ENCODE results near the gene MYO1E. TPM values are rescaled to one million over a fixed set of nuclear protein-coding genes. Genes with fewer than 3 reads are reported as not detected.

Gene MYO1E
- total RNA-seq, 4 donors from 2014 or later, result 49.7 to 76.1 (median 65.6) TPM

- 89 to 99% methylated on average over 4 of the region's 4 CpGs for WGBS, 2 donors (ENCODE audit: low coverage in 1 of 2)
- Histone ChIP-seq H3K4me1 (peaks cover 0 to 3% (median 0%) of the 10 kb centered on the region in 3 donors), H3K27ac (no peak overlapping the region), H3K36me3 (peaks cover 0 to 77% of the 10 kb centered on the region in 2 donors), H3K4me3 (no peak overlapping the region), H3K9me3 (peaks cover 0 to 23% (median 0%) of the 10 kb centered on the region in 3 donors), H3K27me3 (no peaks in the 10 kb centered on the region)
- TF ChIP-seq EP300 (IDR thresholded peaks at IDR 0.05), result no peak
- TF ChIP-seq POLR2AphosphoS5 (IDR thresholded peaks at IDR 0.05), result no peak
- no peak for TF ChIP-seq POLR2A (IDR thresholded peaks at IDR 0.05)
- no peak for TF ChIP-seq CTCF (IDR thresholded peaks at IDR 0.05)
- ATAC-seq, result no peak
These were observed 186.2 kb downstream of the MYO1E start for GRCh38 chr15:59186501-59186900.

GRCh38 chr15:59185725-59186124 is 186.9 kb downstream of the MYO1E start:
- Histone ChIP-seq H3K4me1 (no peaks in the 10 kb centered on the region), H3K27me3 (no peaks in the 10 kb centered on the region), H3K9me3 (peaks cover 0 to 25% (median 0%) of the 10 kb centered on the region in 3 donors), H3K4me3 (no peak overlapping the region), H3K36me3 (peaks cover 0 to 80% of the 10 kb centered on the region in 2 donors), H3K27ac (no peak overlapping the region)
- no peak for ATAC-seq
- TF ChIP-seq EP300 (IDR thresholded peaks at IDR 0.05) (no peak), POLR2AphosphoS5 (IDR thresholded peaks at IDR 0.05) (no peak), CTCF (IDR thresholded peaks at IDR 0.05) (no peak), POLR2A (IDR thresholded peaks at IDR 0.05) (no peak)
- WGBS, 2 donors (ENCODE audit: low coverage in 1 of 2), result 56 to 91% methylated on average over 2 of the region's 2 CpGs

- no peaks in the 10 kb centered on the region for H3K27me3 ChIP-seq
- H3K27ac ChIP-seq, result no peak overlapping the region
- peaks cover 0 to 18% (median 0%) of the 10 kb centered on the region in 3 donors for H3K9me3 ChIP-seq
- H3K36me3 ChIP-seq, result peaks cover 0 to 88% of the 10 kb centered on the region in 2 donors
- no peak overlapping the region for H3K4me3 ChIP-seq
- TF ChIP-seq POLR2A (IDR thresholded peaks at IDR 0.05) (no peak), CTCF (IDR thresholded peaks at IDR 0.05) (no peak), EP300 (IDR thresholded peaks at IDR 0.05) (no peak), POLR2AphosphoS5 (IDR thresholded peaks at IDR 0.05) (no peak)
- WGBS, 2 donors (ENCODE audit: low coverage in 1 of 2), result 77% methylated on average over 5 of the region's 5 CpGs; no CpG with 5 or more reads in 1 of the 2 donors
- ATAC-seq, result no peak
- H3K4me1 ChIP-seq, result no peaks in the 10 kb centered on the region
These were observed 191.6 kb downstream of the MYO1E start for GRCh38 chr15:59180945-59181600.

- Histone ChIP-seq H3K36me3 (peaks cover 0 to 85% of the 10 kb centered on the region in 2 donors), H3K9me3 (peaks cover 0 to 18% (median 0%) of the 10 kb centered on the region in 3 donors), H3K4me3 (no peak overlapping the region), H3K27me3 (no peaks in the 10 kb centered on the region), H3K27ac (no peak overlapping the region), H3K4me1 (peaks cover 0 to 6% (median 0%) of the 10 kb centered on the region in 3 donors)
- 87 to 100% methylated on average over 3 to 5 of the region's 5 CpGs for WGBS, 2 donors (ENCODE audit: low coverage in 1 of 2)
- ATAC-seq, result no peak
- TF ChIP-seq CTCF (IDR thresholded peaks at IDR 0.05) (no peak), POLR2A (IDR thresholded peaks at IDR 0.05) (no peak), POLR2AphosphoS5 (IDR thresholded peaks at IDR 0.05) (no peak), EP300 (IDR thresholded peaks at IDR 0.05) (no peak)
These were observed 193.0 kb downstream of the MYO1E start for GRCh38 chr15:59179717-59180116.

- H3K27ac ChIP-seq, result peak overlapping the region in 1 of 4 donors; percentile 46
- peaks cover 0 to 6% (median 0%) of the 10 kb centered on the region in 3 donors for H3K4me1 ChIP-seq
- H3K27me3 ChIP-seq, result no peaks in the 10 kb centered on the region
- no peak for TF ChIP-seq POLR2A (IDR thresholded peaks at IDR 0.05)
- no peak for TF ChIP-seq EP300 (IDR thresholded peaks at IDR 0.05)
- no peak for TF ChIP-seq POLR2AphosphoS5 (IDR thresholded peaks at IDR 0.05)
- TF ChIP-seq CTCF (IDR thresholded peaks at IDR 0.05), result no peak
- no peak overlapping the region for H3K4me3 ChIP-seq
- 77 to 89% methylated on average over 11 of the region's 16 CpGs for WGBS, 2 donors (ENCODE audit: low coverage in 1 of 2)
- peaks cover 0 to 18% (median 0%) of the 10 kb centered on the region in 3 donors for H3K9me3 ChIP-seq
- ATAC-seq, result no peak
- H3K36me3 ChIP-seq, result peaks cover 0 to 85% of the 10 kb centered on the region in 2 donors
These were observed 194.4 kb downstream of the MYO1E start for GRCh38 chr15:59178151-59178695.

Data from gastroesophageal sphincter (tissue), 4 donors.